CD14-positive monocyte (primary cell): ENCODE data around the gene DOK4. TPM values are rescaled to one million over a fixed set of nuclear protein-coding genes. Genes with fewer than 3 reads are reported as not detected.

Source experiments
- DNase-seq, 3 donors: peaks; one replicate each; pipeline ENCODE4 v3.0.0-alpha.2; 2011 to 2022
- H2AFZ ChIP-seq: 2 replicates; pipeline ENCODE4 v1.6.0; 2012; ENCODE audit warnings: mild to moderate bottlenecking, low read depth, low read length, inconsistent platforms; ENCODE audit not compliant: insufficient read depth, poor library complexity, severe bottlenecking
- H3K27ac ChIP-seq, 2 donors: 1 replicate in 1 of 2; 2 replicates in 1 of 2; pipeline ENCODE4 v1.5.1; 2012 to 2013; ENCODE audit warnings: low read length in 2 of 2, control low read depth in 1 of 2, inconsistent platforms in 1 of 2, low read depth in 1 of 2, mild to moderate bottlenecking in 1 of 2
- H3K27me3 ChIP-seq, 2 donors: one replicate each; pipeline versions ENCODE4 v1.6.0 to v1.6.1; 2011 to 2013; ENCODE audit warnings: low read length in 2 of 2; ENCODE audit not compliant: control insufficient read depth in 2 of 2, insufficient read depth in 2 of 2
- H3K36me3 ChIP-seq, 2 donors: replicated peaks in 1 of 2; 1 replicate in 1 of 2; 2 replicates in 1 of 2; pipeline versions ENCODE4 v1.5.1 to v1.6.1; 2012 to 2013; ENCODE audit warnings: low read length in 2 of 2, control low read depth in 1 of 2, inconsistent platforms in 1 of 2, mild to moderate bottlenecking in 1 of 2; ENCODE audit not compliant: insufficient read depth in 2 of 2, control insufficient read depth in 1 of 2
- H3K4me1 ChIP-seq, 2 donors: 1 replicate in 1 of 2; 2 replicates in 1 of 2; pipeline versions ENCODE4 v1.5.1 to v1.6.1; 2012 to 2013; ENCODE audit warnings: low read length in 2 of 2, control low read depth in 1 of 2, inconsistent platforms in 1 of 2, mild to moderate bottlenecking in 1 of 2, moderate library complexity in 1 of 2; ENCODE audit not compliant: insufficient read depth in 2 of 2, control insufficient read depth in 1 of 2
- H3K4me2 ChIP-seq: replicated peaks from 2 replicates; pipeline ENCODE3; 2012; ENCODE audit warnings: low read length, moderate library complexity, mild to moderate bottlenecking; ENCODE audit not compliant: poor library complexity, severe bottlenecking; ENCODE audit errors: extremely low read depth
- H3K4me3 ChIP-seq, 3 experiments: fragments of 200-600 bp in 1 of 3; sonication (generic) in 1 of 3; replicated peaks in 1 of 3; 1 replicate in 2 of 3; 2 replicates in 1 of 3; pipeline ENCODE4 v1.5.1; 2011 to 2013; ENCODE audit warnings: low read length in 3 of 3, mild to moderate bottlenecking in 3 of 3, control low read depth in 2 of 3, low read depth in 2 of 3, inconsistent platforms in 1 of 3, moderate library complexity in 1 of 3
- H3K79me2 ChIP-seq: 2 replicates; pipeline ENCODE4 v1.6.0; 2012; ENCODE audit warnings: mild to moderate bottlenecking, control low read depth, inconsistent platforms, low read length, moderate library complexity; ENCODE audit not compliant: insufficient read depth
- H3K9ac ChIP-seq: 2 replicates; pipeline ENCODE4 v1.6.0; 2017; ENCODE audit warnings: low read length, mild to moderate bottlenecking; ENCODE audit not compliant: insufficient read depth, poor library complexity, severe bottlenecking
- H3K9me3 ChIP-seq, 2 donors: replicated peaks in 1 of 2; 1 replicate in 1 of 2; 2 replicates in 1 of 2; pipeline versions ENCODE4 v1.5.1 to v1.6.1; 2012 to 2013; ENCODE audit warnings: low read length in 2 of 2, control low read depth in 1 of 2; ENCODE audit not compliant: control insufficient read depth in 1 of 2, insufficient read depth in 1 of 2
- H4K20me1 ChIP-seq: 2 replicates; pipeline ENCODE4 v1.6.0; 2012; ENCODE audit warnings: mild to moderate bottlenecking, low read length, control low read depth, moderate library complexity; ENCODE audit not compliant: insufficient read depth
- H3K27ac Mint-ChIP-seq, 7 donors: one replicate each; pipeline ENCODE4 v1.8.0; 2020; ENCODE audit warnings: mild to moderate bottlenecking in 7 of 7, mixed read lengths in 7 of 7, moderate library complexity in 6 of 7, inconsistent platforms in 2 of 7
- H3K27me3 Mint-ChIP-seq, 3 donors: one replicate each; pipeline ENCODE4 v1.8.0; 2021 to 2022; ENCODE audit warnings: low read depth in 3 of 3, mild to moderate bottlenecking in 3 of 3, mixed read lengths in 3 of 3, moderate library complexity in 3 of 3, inconsistent platforms in 1 of 3
- H3K36me3 Mint-ChIP-seq, 2 donors: one replicate each; pipeline ENCODE4 v1.8.0; 2020; ENCODE audit warnings: mixed read lengths in 2 of 2, inconsistent platforms in 1 of 2, mild to moderate bottlenecking in 1 of 2
- H3K4me1 Mint-ChIP-seq: one replicate; pipeline ENCODE4 v1.8.0; 2020; ENCODE audit warnings: mild to moderate bottlenecking, mixed read lengths
- H3K4me3 Mint-ChIP-seq, 2 donors: one replicate each; pipeline ENCODE4 v1.8.0; 2020; ENCODE audit warnings: mild to moderate bottlenecking in 2 of 2, mixed read lengths in 2 of 2, moderate library complexity in 1 of 2
- H3K9me3 Mint-ChIP-seq, 7 donors: one replicate each; pipeline ENCODE4 v1.8.0; 2020 to 2022; ENCODE audit warnings: mixed read lengths in 7 of 7, mild to moderate bottlenecking in 6 of 7, moderate library complexity in 6 of 7, inconsistent platforms in 2 of 7
- WGBS: methylation state at CpG from one replicate; pipeline ENCODE4 v1.1.5; 2013; ENCODE audit warnings: missing lambda C conversion rate; ENCODE audit not compliant: insufficient coverage; 5-methylcytosine and 5-hydroxymethylcytosine counted together
- intact Hi-C, 2 donors: fragments of 100-400 bp; cut with micrococcal nuclease; formaldehyde crosslinking; loops; one replicate each; pipeline versions ENCODE4 v1.15.0 to v1.15.1; 2023
- polyA plus RNA-seq, 3 donors: library from polyadenylated mRNA; depleted of rRNA in 1 of 3; unstranded in 2 of 3; stranded (reverse) in 1 of 3; fragments of 300-500 nt in 2 of 3; fragments of >200 nt in 1 of 3; fragmentation: Illumina TruSeq in 2 of 3; gene quantifications; 1 replicate in 2 of 3; 2 replicates in 1 of 3; pipeline ENCODE4 v1.2.3, GENCODE V29; 2012 to 2021
- TF ChIP-seq, protein P1 (sequence below): fragments of 200-600 bp; IDR thresholded peaks from one replicate; pipeline ENCODE4 v1.8.0; 2022; ENCODE audit warnings: antibody characterized with exemption, mild to moderate bottlenecking

The DOK4 gene
- polyA plus RNA-seq, 3 donors = 0.09 to 0.17 TPM; not detected in 1

- Histone ChIP-seq H3K4me1 (no peaks in the 10 kb centered on the region), H4K20me1 (no peaks in the 10 kb centered on the region), H3K36me3 (no peaks in the 10 kb centered on the region), H3K4me3 (no peak overlapping the region), H3K79me2 (no peaks in the 10 kb centered on the region), H2AFZ (no peak overlapping the region), H3K4me2 (no peak overlapping the region), H3K27ac (no peak overlapping the region), H3K27me3 (no peaks in the 10 kb centered on the region), H3K9ac (no peak overlapping the region), H3K9me3 (no peaks in the 10 kb centered on the region)
- Mint-ChIP-seq H3K4me1 (no peaks in the 10 kb centered on the region), H3K27me3 (peaks cover 3% of the 10 kb centered on the region in 3 donors), H3K4me3 (no peak overlapping the region), H3K9me3 (no peaks in the 10 kb centered on the region), H3K27ac (no peak overlapping the region), H3K36me3 (no peaks in the 10 kb centered on the region)
- DNase-seq = no peak
- intact Hi-C loops = no loop called here
- 93% methylated on average over 3 of the region's 3 CpGs for whole genome bisulfite sequencing
- TF ChIP-seq, protein P1, sequence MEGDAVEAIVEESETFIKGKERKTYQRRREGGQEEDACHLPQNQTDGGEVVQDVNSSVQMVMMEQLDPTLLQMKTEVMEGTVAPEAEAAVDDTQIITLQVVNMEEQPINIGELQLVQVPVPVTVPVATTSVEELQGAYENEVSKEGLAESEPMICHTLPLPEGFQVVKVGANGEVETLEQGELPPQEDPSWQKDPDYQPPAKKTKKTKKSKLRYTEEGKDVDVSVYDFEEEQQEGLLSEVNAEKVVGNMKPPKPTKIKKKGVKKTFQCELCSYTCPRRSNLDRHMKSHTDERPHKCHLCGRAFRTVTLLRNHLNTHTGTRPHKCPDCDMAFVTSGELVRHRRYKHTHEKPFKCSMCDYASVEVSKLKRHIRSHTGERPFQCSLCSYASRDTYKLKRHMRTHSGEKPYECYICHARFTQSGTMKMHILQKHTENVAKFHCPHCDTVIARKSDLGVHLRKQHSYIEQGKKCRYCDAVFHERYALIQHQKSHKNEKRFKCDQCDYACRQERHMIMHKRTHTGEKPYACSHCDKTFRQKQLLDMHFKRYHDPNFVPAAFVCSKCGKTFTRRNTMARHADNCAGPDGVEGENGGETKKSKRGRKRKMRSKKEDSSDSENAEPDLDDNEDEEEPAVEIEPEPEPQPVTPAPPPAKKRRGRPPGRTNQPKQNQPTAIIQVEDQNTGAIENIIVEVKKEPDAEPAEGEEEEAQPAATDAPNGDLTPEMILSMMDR = no peak
Measured at GRCh38 chr16:57508035-57508425, 21.7 kb upstream of the DOK4 start.

GRCh38 chr16:57507136-57508034, 21.1 kb upstream of the DOK4 start:
- Mint-ChIP-seq H3K27ac (no peak overlapping the region), H3K4me3 (no peak overlapping the region), H3K4me1 (no peaks in the 10 kb centered on the region), H3K9me3 (no peaks in the 10 kb centered on the region), H3K36me3 (no peaks in the 10 kb centered on the region), H3K27me3 (peaks cover 3% of the 10 kb centered on the region in 3 donors)
- no peaks in the 10 kb centered on the region for H4K20me1 ChIP-seq
- no peak for DNase-seq
- no peaks in the 10 kb centered on the region for H3K27me3 ChIP-seq
- H2AFZ ChIP-seq = no peak overlapping the region
- H3K4me1 ChIP-seq = no peaks in the 10 kb centered on the region
- no peak overlapping the region for H3K9ac ChIP-seq
- no peak overlapping the region for H3K27ac ChIP-seq
- intact Hi-C loops = no loop called here
- H3K4me3 ChIP-seq = no peak overlapping the region
- WGBS = 77% methylated on average over 10 of the region's 13 CpGs
- TF ChIP-seq, protein P1 = no peak
- no peaks in the 10 kb centered on the region for H3K36me3 ChIP-seq
- no peak overlapping the region for H3K4me2 ChIP-seq
- H3K9me3 ChIP-seq = no peaks in the 10 kb centered on the region
- H3K79me2 ChIP-seq = no peaks in the 10 kb centered on the region
